HG03108 (cell line): ENCODE data around the gene PDE4D.
A peak's percentile ranks its signal among the peaks of the same experiment; 100 is the strongest.

Experiments used
- ATAC-seq: cut with Tn5 transposase; IDR thresholded peaks from one replicate; pipeline ENCODE4 v1.9.1; 2021; ENCODE audit warnings: moderate library complexity; ENCODE audit not compliant: unreplicated experiment

PDE4D gene

GRCh38 chr5:59134471-59135163 is 758.9 kb downstream of the PDE4D start:
- no peak for ATAC-seq

DNA sequence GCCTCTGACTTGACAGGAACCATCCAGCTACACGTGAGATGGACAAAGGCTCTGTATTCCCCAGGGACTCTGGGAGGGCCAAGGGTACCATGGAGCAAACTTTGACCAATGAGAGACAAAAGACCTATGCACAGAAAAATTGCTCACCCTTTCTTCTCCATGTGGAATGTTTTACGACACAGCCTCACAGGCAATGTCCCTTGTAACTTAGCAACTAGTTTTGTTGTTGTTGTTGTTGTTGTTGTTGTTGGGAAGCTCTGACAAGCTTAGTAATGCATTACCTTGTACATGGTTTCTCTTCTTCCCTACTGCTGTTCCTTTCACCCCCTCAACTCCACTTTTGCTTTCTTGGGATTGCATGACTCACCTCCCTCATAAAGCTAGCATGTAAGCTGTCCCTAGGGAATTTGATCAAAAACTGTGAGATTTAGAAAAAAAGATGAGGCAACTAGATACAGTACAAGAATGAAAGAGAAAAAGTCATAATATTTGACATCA is 759.7 kb downstream of the PDE4D start:
- ATAC-seq = no peak

- no peak for ATAC-seq
Measured at GRCh38 chr5:59132131-59132530, 761.4 kb downstream of the PDE4D start.

DNA sequence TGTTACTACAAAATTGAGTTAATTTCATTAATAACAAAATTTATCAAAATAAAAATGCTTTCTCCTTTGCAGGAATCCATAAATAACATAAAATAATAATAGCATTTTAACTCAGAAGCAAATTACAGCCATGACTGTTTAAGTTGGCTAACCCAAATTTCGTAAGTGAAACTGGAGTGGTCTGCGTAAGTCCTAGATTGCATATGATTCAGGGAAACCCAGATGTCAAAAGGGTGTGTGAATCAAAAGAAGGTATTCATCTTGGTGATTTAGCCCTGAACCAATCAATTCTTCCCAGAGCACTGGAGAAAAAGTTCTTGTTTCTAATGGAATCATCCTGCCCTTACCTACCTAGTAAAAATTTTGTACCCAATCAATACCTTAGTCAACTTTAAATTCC is 763.1 kb downstream of the PDE4D start:
- ATAC-seq = no peak

GRCh38 chr5:59128646-59129290 is 764.8 kb downstream of the PDE4D start:
- no peak for ATAC-seq

GRCh38 chr5:59126708-59127573 is 766.6 kb downstream of the PDE4D start:
- ATAC-seq = no peak

DNA sequence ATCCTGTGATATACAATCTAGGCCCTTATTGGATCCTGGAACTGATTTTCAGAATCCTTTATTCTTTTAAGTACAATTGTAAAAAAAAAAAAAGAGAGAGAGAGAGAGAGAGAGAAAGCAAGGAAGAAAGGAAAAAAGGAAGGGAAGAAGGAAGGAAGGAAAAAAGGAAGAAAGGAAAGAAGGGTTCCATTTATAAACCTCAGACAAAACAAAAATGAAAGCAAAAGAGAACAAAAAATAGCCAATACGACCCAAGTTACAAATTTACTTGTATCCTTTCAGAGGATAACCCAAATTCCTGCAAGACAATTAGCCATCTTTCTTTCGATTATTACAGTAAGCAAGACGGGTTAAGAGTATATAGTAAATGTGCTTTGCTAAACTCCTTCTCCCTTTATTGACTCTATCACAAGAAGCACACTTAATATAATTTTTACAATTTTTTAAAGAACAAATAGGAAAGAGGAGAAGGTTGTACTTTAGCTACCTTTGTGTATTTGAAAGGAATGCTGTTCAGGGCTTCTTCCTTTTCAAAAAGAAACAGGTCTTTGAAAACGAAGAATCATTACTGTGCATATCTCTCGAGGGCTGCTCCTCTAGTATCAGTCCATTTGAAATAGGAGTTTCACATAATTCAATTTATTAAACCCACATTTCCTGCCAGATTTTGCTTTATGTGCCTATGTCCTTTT is 767.4 kb downstream of the PDE4D start:
- ATAC-seq = no peak

- ATAC-seq = no peak
Measured at GRCh38 chr5:59125011-59125961, 768.2 kb downstream of the PDE4D start.

GRCh38 chr5:59123595-59124561 is 769.6 kb downstream of the PDE4D start:
- ATAC-seq = peak; percentile 54

DNA sequence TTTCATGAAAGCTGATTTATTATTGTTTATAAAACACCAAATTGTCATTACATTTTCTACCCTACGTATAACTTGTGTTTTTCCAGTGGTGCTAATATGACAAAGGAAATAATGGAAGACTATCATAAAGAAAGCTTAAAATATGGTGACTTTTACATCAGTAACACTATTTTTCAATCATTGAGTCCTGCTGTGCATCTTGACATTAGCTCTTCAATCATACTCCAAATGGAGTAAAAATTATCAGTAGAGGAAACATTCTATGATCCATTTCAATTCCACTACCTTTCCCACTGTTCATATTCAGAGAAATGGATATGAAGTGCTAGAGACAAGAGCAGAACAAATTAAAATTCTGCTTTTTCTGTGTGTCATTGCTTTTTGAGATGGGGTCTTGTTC is 774.0 kb downstream of the PDE4D start:
- no peak for ATAC-seq

DNA sequence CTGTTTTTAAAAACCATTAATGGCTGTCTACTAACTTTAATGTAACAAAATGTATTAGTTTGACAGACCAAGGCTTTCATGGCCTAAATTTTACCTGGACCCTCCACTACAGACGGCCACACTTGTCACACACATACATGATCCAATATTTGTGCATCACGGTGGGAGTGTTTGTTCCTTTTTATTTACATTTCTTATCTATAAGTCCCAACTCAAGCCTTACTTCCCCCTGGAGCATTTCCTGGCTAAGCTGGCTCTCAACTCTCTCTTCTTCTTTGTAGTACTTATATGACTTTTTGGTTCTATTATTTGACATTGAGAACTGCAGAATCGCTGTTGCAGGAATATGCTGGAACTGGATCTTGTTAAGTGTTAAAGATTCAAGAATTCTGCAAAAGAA is 776.2 kb downstream of the PDE4D start:
- no peak for ATAC-seq

DNA sequence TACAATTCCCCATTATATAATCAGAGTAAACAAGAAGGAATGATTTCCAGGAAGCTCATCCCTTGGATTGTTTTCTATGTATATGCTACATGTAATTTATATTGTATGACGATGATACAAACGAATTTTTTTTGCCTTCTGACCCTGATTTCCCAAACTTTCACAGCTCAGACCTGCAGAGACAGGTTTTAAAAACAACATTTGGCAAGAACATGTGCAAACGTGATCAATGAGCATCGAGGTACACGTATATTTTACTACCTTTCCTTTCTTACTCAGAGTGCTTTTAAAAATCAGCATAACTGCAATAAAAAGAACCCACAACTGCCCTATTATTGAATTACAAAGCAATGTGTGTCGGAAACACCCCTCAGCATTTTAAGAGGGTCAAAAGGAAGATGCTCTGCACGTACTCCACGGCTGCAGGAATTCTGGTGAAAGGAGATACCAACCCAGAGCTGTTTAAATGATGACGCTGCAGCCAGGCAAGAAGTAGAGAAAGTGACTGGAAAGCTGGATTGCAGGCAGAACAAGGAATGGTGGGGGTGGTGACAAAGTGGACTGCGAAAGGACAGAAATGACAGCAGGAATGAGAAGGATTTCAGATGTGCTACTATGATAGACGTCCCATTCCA is 777.2 kb downstream of the PDE4D start:
- no peak for ATAC-seq

DNA sequence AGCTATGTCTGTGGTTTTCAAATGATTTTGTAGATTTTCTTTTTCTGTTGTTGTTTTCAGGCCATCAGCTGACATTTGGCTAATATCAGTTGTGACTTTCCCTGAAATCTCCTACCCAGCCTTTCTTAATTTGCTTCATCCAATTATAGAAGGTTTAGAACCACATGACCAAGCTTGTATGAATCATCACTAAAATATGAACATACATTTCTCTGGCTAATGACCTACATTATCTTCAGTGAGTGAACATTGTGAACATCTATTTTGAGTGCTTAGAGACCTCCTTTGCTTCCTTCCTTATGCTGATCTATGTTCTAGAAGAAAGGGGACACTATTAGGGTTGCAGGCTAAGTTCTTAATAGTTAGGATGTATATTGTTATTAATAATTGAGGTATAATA is 778.2 kb downstream of the PDE4D start:
- no peak for ATAC-seq

DNA sequence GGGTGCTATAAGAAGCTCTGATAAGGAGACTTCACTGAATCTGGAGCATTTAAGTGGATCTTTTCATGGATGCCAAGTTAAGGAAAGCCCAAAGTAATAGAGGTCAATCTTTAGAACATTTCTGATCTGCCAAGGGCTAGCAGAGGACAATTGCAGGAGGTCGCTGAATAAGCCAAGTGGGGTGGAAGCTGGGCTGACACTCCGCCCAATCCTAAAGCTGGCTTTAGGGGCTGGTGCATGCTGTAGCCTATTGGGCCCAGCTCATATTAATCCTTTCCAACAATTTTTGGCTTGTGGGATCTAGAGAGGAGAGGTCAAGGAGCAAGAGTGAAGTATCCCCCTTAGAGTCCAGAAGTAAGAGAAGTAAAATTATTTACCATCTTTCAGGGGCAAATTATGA is 784.1 kb downstream of the PDE4D start:
- ATAC-seq = no peak

GRCh38 chr5:59107692-59108091 is 785.8 kb downstream of the PDE4D start:
- ATAC-seq = no peak

DNA sequence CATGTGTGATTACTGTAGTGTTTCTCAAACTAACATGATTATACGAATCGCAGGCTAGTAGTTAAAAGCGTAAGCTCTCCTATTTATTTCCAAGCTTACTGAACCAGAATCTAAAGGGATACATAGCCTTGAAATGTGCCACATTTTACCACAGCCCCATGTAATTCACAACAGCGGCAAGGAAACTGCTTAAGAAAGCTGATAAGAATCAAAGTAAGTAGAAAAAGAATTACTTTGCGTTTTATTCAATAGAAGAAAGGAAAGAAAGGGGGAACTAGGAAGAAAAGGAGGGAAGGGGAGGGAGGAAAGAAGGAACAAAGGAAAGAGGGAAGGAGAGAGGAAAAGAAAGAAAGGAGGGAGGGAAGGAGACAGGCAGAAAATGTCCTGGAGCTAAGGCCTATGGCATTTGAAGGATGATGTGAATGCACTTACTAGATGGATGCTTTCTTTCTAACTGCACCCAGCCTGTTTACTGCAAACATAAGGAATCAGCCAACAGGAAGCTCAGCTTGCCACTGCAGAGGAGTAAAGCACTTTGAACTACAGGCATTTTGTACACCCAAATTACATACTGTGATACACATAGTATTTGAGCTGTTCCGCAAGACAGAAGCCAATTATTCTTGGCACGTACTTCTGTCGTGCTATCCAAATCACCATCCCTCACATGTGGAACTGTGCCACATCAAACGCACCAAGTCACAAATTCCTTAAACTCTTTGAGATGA is 789.0 kb downstream of the PDE4D start:
- no peak for ATAC-seq

- no peak for ATAC-seq
Measured at GRCh38 chr5:59103303-59103702, 790.2 kb downstream of the PDE4D start.

DNA sequence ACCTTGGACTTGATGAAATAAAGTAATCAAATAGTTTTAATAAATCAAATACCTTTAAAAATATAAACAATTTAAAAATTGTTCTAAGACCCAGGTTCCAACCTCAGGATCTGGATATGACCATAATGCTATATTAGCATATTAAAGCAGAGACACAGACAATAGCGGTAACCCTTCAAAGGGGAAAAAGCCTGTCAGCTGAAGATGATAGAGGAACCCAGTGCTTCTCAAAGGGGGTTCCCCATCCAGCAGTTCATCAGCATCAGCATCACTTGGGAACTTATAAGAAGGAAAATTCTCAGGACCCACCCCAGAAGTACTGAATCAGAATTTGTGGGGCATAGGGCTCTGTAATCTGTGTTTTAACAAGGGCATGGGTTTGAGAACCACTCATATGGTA is 791.1 kb downstream of the PDE4D start:
- no peak for ATAC-seq
